ENCODE results near the gene MPL.
"Not testable (repeated sequence)": the region's sequence is repeated elsewhere in the genome, so short reads cannot be mapped to it uniquely, and the experiment has no call there.

MPL gene

GRCh38 chr1:43379476-43379875, 41.9 kb downstream of the MPL start:
- DNase-seq (ENCODE audit: low spot score), result no peak

GRCh38 chr1:43381612-43382011, 44.0 kb downstream of the MPL start:
- DNase-seq (ENCODE audit: low spot score), result no peak

- no peak for DNase-seq (ENCODE audit: low spot score)
These were observed 44.6 kb downstream of the MPL start for GRCh38 chr1:43382027-43382779.

GRCh38 chr1:43383449-43383848, 45.8 kb downstream of the MPL start:
- no peak for DNase-seq (ENCODE audit: low spot score)

- no peak for DNase-seq (ENCODE audit: low spot score)
These were observed 49.1 kb downstream of the MPL start for GRCh38 chr1:43386676-43387075.

- DNase-seq (ENCODE audit: low spot score), result no peak
These were observed 50.5 kb downstream of the MPL start for GRCh38 chr1:43387976-43388599.

- DNase-seq (ENCODE audit: low spot score), result no peak
These were observed 51.0 kb downstream of the MPL start for GRCh38 chr1:43388613-43389012.

GRCh38 chr1:43389326-43390313, 52.0 kb downstream of the MPL start, which contains the start of the genes MED8 and SZT2:
Gene MED8 (minus strand): TSS chr1:43389800. CDS start chr1:43389764, 36 bp downstream.
Gene SZT2 (plus strand): TSS chr1:43389899. CDS start chr1:43389969, 70 bp downstream.
- DNase-seq (ENCODE audit: low spot score), result peak; percentile 96

- DNase-seq (ENCODE audit: low spot score), result no peak
These were observed 55.1 kb downstream of the MPL start for GRCh38 chr1:43392702-43393101.

GRCh38 chr1:43395523-43395922, 57.9 kb downstream of the MPL start:
- DNase-seq (ENCODE audit: low spot score), result no peak

- DNase-seq (ENCODE audit: low spot score), result no peak
These were observed 58.4 kb downstream of the MPL start for GRCh38 chr1:43396059-43396458.

GRCh38 chr1:43398227-43398626, 60.6 kb downstream of the MPL start:
- DNase-seq (ENCODE audit: low spot score), result no peak

GRCh38 chr1:43400441-43400840, 62.8 kb downstream of the MPL start:
- not testable (repeated sequence) for DNase-seq (ENCODE audit: low spot score)

- DNase-seq (ENCODE audit: low spot score), result no peak
These were observed 64.7 kb downstream of the MPL start for GRCh38 chr1:43402089-43402865.

All from HuH-7 (cell line).